DMS114 treated with DMSO at 0.1 percent for 48 hours (cell line): ENCODE results near the gene BMP7.
"Not testable (repeated sequence)": the region's sequence is repeated elsewhere in the genome, so short reads cannot be mapped to it uniquely, and the experiment has no call there.

ENCODE experiments used
- DNase-seq: peaks from one replicate; lab custom pipeline; 2025; ENCODE audit not compliant: unreplicated experiment; lab: John Stamatoyannopoulos, UW

BMP7 gene

DNA sequence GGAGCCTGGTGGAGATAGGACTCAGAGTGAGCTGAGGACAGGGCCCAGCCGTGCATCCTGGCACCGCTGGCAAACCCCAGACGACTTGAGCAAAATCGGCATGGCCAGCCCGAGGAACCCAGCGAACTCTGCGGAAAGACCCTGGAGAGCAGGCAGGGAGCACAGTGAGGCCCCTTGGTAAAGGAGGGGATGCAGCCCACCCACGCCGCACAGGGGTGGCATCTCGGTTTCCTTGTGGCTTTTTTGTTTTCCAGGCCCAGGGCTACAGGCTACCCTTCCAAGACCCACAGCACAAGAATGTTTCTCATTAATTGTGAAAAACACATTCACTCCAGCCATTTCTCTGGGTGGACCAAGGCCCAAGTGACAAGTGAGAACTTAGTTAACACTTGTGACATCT is 71.4 kb downstream of the BMP7 start:
- DNase-seq = no peak

DNA sequence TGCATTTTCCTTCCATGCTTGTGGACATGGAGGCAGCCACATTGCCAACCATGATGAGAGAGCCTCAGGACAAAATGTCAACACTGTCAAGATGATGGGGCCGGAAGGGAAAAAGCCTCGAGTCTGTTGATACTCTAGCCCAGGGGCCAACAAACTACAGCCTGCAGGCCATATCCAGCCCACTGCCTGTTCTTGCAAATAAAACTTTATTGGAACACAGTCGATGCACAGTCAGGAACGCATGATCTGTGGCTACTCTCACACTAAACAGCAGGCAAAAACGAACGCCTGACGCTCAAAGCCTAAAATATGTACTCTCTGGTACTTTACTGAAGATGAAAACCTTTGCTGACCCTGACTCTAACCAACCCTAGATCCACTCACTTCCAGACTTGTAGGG is 72.3 kb downstream of the BMP7 start:
- no peak for DNase-seq

DNA sequence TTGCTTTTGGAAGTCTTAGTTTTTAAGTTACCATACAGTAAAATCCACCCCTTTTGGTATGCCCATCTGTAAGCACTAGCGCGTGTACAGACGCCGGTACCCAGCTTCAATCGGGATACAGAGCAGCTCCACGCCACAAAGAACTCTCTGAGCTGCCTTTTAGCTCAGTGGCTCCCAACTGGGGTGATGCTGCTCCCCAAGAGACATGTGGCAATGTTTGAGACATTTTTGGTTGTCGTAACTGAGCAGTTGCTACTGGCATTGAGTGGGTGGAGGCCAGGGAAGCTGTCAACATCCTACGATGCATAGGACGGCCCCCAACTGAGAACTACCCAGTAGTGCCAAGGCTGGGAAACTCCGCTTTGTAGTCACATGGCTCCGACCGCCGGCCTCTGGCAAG is 73.3 kb downstream of the BMP7 start:
- no peak for DNase-seq

DNA sequence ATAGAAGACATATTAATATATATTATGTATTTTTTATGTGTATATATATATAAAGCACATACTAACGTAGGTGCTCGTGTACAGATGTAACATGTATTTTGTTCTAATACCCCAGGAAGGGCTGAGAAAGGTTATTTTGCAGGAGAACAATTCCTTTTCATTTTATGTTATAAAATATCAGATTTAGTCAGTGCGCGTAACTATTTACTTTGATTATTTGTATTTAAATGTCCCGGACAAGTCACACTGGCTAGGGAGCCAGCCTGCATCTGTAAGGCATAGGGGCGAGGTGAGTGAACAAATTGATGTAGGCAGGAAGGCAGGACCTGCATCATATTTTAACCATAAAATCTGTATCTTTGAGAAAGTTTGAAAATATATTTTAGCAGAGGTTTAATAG is 74.1 kb downstream of the BMP7 start:
- DNase-seq = no peak

DNA sequence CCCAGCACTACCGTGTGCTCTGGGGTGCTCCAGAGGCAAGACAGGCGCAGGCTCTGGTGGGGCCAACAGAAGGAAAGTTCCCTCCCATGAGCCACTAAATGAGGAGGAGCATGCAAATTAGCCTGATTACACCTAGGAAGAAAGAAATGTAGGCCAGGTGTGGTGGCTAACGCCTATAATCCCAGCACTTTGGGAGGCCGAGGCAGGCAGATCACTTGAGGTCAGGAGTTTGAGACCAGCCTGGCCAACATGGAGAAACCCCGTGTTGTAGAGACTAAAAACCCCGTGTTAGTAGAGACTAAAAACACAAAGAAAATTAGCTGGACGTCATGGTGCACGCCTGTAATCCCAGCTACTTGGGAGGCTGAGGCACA is 75.2 kb downstream of the BMP7 start:
- not testable (repeated sequence) for DNase-seq

DNA sequence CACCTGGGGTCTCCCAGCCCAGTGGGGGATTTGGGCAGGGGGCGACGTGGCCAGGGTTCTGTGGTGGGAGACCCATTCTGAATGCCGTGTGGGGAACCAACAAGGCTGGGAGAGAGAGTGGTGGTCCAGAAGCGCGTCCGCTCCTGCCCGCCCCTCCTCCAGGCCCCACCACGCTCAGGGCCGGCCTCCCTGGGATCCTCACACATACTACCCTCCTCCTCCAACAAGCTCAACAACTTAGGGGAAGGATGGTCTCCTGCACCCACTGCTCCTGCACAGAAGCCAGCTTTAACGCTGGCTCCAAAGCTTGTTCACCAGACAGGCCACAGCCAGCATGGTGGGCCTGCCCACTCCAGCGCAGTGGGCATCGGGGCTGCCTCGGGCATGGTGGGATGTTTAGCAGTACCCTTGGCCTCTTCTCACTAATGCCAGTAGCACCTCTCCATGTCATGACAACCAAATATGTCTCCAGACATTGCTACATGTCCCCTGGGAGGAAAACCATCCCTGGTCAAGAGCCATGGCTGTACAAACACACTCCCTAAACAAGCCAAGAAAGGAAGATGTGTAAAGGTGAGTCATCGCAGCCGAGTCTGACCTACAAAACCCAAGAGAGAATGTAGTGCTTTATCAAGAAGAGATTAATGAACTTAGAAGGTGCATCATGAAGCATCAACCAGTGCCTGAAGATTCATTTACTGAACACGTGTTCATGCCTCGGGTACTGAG is 75.7 kb downstream of the BMP7 start:
- no peak for DNase-seq

DNA sequence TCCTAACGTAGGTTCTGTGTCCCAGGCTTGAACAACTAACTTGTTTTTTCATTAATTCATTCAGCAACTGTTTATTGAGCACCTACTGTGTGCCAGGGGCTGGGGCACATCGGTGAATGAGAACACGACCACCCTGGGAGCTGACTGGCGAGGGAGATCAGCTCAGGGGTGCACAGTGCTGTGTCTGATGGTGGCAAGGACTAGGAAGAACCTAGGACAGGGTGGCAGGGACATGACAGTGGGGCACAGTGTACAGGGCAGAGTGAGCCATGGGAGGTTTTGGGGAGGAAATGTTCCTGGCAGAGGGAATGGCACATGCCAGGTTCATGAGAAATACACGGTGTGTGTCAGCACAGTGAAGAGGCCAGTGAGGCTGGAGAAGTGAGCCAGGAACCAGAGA is 76.7 kb downstream of the BMP7 start:
- no peak for DNase-seq

DNA sequence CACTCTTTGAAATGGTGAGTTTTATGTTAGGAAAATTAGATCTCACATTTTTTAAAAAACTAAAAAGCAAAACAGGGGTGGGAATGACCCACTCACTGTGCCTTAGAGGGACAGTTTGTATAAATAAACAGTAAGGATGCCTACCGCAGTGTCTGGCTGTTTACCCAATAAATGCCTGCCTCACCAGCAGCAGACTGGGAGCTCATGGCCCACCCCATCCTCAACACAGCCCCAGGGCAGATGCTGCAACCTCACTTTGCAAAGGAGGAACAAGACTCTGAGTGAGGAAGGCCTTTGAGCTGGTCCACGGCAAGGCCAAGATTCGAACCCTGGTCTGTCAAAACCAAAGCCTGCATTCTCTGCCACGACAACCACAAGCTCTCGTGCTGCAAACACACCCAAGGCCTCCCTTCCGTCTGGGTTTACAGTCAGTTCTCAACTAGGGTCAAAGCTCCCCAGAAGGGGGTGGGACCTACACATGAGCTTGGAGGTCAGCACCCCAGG is 77.8 kb downstream of the BMP7 start:
- no peak for DNase-seq

DNA sequence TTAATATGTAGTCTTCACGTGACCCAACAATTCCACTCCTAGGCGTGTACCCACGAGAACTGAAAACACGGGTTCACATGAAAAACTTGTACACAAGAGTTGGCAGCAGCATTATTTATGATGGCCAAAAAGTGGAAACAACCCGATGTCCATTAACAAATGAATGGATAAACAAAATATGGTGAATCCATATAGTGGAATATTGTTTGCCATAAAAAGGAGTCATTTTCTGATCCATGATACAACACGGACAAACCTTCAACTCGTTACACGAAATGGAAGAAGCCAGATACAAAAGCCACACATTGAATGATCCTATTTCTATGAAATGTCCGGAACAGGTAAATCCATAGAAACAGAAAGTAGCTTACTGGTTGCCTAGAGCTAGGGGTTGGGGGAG is 78.4 kb downstream of the BMP7 start:
- no peak for DNase-seq

DNA sequence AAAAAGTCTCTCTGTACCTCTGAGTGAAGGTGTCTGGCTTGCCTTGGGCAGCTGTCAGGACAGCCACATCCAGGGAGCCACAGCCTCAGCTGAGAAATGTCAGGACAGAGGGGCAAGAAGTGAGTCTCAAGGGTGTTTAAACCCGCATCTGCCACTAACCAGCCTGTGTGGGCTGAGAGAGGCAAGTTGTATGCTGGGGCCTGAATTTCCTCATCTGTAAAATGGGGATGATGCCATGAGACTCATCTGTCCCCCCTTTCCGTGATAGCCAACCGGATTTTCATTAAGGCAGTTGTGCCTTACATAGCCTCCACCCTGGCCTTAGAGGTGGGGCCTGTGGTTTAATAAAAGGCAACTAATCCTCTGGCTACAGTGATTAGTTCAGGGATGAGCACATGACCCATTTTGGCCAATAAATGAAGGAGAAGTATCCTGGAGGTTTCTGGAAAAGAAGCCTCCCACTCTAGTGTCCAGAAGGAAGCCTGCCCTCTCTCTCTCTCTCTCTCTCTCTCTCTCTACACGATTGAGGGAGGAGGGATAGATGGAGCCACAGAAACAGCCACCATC is 79.3 kb downstream of the BMP7 start:
- DNase-seq = no peak

DNA sequence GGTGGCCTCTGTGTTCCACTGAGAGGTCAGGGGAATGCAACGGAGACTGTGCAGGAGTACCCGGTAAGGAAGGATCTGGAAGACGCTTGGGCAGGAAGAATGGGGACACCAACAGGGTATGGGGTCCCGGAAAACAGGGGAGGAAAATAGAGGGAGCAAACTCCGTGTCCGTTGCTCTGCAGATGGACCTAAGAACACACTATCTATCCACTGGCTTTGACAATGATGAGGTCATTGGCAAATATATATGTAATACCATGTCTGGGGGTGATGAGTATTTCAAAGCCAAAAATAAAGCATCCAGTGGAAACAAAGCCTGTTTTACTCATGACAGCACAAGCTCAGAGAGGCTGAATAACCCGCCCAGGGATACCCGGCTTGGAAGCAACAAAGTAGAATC is 80.2 kb downstream of the BMP7 start:
- no peak for DNase-seq

DNA sequence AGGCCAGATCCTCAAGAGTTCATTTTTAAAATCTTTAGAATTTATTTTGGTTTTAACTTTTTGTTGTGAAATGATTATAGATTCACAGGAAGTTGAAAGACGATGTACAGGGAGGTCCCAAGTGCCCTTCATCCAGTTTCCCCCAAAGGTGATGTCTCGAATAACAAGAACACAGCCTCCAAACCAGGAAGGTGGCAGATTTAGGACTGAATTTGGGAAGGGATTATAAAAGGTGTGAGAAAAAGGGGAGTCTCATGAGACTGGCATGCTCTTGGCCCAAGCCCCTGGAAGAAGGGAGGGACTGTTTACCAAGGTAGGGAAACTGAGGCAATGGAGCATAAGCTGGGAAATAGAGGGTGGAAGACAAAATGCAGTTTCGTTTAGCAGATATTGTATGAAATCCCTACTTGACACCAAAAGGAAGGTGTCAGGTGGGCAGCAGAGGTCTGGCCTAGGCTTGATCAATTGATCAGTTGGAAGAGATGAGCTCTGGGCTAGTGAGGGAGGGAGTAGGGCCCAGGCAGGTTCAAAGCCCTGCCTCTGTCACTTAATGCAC is 81.2 kb downstream of the BMP7 start:
- DNase-seq = no peak

DNA sequence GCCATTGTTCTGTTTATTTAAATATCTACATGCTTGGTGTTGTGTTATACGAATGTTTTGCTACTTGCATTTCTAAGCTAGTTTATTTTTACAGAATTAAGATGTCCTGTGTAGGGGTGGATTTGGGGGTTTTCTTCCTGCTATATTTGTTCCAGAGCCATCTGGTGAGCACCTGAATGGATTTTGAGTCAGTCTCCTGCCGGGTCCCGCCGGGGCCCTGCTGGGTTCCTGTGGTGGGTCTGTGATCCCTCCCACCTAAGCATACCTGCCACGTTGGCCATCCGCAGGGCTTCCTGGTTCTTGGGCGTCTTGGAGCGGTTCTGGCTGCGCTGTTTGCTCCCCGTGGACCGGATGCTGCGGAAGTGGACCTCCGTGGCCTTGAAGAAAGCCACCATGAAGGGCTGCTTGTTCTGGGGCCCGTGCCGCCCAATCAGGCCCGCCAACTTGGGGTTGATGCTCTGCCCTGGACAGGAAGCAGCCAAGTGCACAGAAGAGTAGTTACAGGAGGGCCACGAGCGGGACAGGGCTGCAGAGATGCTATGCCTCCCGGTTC is 82.9 kb downstream of the BMP7 start:
- DNase-seq = no peak

DNA sequence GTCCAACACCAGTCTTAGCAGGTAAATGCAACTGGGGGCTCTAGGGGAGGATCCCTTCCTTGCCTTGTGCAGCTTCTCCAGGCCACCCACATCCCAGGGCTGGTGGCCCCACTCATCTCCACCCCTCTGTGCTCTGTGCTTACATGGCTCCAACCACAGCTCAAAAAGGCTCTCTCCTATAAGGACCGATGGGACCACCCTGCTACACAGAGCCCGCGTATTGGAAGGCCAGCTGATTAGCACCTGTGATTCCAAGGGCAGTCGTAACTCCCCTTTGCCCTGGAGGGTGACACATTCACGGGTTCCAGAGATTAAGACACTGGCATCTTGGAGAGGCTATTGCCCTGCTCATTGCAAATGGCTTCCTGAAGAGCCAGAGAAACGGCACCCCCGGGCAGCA is 84.8 kb downstream of the BMP7 start:
- DNase-seq = no peak

DNA sequence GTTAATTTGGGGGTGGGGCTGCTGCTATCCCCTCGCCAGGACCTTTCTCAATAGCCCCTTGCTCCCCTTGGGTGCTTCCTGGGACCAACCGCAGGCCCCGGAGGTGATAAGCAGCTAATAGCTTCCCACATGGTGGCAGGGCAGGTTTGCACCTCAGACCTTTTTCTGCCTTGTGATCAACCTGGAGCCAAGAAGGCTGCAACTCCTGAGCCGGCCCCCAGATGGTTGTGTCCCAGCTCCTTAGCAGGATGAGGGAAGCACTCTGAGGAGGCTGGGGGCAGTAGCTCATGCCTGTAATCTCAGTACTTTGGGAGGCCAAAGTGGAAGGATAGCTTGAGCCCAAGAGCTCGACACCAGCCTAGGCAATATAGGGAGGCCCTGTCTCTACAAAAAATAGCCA is 85.5 kb downstream of the BMP7 start:
- DNase-seq = no peak

DNA sequence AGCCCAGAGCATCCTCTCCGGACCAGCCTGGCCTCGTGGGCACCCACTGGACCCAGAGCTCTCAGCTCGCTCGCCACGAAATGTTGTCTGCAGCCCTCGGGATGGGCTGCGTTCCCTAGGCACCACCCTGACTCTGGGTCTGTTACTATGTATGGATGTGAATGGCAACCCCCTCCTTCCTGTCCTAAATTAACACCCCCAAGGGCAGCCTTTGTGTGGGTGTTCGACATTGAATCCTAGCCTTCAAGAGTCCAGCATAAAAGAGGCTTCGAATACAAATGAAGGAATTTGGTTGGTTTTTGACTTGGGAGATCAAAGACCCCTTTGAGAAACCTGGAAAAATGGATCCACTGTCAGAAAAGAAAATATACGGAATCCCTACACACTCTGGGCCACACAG is 86.1 kb downstream of the BMP7 start:
- no peak for DNase-seq

DNA sequence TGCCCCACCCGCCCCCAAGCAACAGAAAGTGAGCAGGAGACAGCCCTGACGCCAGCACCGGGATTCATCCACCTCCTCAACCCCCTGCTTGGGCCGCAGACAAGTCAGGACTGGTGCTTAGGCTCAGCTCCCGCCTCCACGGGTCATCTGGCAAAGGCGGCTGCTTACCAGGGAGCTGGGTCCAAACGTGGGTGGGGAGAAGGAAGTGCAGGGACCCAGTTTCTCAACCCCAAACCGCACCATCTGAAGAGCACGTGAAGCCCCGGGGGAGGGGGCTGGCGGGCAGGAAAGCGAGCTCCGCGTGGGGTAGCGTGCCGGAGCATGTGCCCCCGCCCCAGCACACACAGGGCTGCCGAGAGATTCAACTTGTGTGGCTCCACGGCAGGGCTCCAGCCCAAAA is 87.2 kb downstream of the BMP7 start:
- no peak for DNase-seq

DNA sequence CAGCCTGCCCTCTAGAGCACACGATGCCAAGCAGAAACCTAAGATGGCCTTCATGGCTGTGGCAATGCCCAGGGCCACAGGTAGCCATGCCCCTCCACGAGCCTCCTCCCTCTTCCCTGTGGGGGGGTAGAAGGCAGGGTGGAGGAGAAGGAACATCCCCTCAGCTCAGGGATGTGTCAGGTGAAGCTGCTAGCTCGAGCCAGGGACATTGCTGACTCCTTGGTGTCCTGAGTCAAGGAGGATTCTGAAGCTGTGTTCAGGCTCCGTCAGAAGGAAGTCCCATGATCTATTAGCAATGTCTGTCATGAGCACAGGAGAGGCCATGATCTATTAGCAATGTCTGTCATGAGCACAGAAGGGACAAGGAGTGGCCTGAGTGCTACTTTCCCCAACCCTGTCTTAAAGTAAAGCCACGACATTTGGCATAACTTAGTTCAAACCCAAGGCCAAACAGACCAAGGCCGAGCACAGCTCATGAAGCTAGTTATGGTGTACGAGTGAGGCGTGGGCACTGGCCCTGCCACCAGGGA is 87.8 kb downstream of the BMP7 start:
- no peak for DNase-seq

DNA sequence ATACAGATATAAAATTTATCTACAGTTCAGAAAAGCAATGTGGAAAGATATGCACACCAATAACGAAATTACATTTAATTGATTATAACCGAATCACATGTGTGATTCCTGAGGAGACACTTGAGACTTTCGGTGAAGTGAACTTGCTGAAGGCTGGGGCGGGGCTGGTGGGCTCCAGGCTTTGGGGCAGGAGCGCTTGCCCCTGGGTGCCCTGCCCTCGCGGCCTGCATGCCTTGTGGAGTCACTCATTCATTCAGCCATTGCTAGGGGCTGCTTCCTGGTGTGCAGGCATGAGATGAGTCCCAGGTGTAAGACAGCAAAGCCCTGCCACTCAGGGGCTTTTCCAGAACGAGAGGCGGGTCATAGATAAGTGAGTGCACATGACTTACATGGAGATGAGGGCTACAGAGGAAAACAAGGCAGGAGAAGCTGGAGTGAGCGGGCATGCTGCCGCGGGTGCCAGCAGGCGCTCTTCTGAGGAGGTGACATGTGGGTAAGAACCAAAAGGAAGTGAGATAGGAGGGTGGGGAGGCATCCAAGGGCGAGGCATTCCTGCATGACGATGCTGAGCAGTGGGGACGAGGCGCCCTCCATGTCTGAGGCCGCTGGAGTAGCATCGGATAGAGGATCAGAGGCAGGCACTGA is 88.7 kb downstream of the BMP7 start:
- no peak for DNase-seq

DNA sequence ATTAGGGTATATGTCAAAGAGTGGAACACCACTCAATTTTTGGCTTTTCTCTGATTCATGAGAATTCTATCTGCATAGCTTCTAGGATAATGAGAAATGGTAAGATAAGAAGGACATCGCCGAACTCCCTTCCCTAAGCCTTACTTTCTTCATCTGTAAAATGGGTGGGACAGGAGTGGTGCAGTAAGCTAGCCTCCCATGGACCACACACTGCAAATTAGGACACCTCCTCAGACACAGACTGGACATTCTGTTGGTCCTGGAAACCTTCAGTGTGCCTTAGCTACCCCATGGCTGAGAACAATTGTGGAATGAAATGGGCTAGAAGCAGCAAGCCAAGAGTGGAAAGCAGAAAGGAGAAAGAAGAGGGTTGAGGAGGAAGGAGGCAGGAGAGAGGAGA is 89.6 kb downstream of the BMP7 start:
- no peak for DNase-seq

DNA sequence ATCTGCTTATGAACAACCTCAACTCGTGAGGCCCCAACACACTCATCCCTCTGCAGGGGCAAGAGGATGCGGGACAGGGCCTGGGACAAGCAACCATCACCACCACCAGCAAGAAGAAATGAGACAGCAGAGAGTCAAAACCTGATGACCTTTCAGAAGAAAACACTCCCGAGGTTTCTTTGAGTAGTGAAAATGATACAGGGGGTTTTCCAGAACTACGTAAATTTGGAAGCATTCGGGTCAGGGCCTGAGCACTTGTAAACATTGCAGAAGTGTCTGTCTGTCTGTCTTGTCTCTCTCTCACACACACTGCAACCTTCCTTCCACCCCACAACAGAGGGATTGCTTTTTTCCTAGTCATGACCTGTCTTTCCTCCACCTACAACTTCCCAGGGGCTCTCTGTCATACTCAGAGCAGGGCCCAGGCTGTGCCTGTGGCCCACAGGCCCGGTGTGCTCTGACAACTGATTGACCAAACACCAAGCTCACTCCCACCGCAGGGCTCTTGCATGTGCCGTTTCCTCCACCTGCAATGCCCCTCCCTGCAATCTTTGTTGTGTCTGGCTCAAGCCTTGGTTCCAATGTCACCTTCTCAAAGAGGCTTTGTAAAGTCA is 90.9 kb downstream of the BMP7 start:
- no peak for DNase-seq
